Suprapubic skin (tissue), 4 donors: ENCODE data around the gene SYNE3.

ENCODE experiments used
- EP300 ChIP-seq: sonication (generic); formaldehyde crosslinking; IDR thresholded peaks from one replicate; pipeline ENCODE4 v1.6.1; 2017; ENCODE audit warnings: antibody characterized with exemption
- POLR2A ChIP-seq, 2 donors: fragments of 450-650 bp; IDR thresholded peaks; one replicate each; pipeline ENCODE4 v1.6.1; 2017; ENCODE audit warnings: antibody characterized with exemption in 2 of 2, mild to moderate bottlenecking in 2 of 2, moderate library complexity in 2 of 2
- POLR2AphosphoS5 ChIP-seq, 3 donors: sonication (generic); formaldehyde crosslinking; IDR thresholded peaks; one replicate each; pipeline ENCODE4 v1.6.1; 2017; ENCODE audit warnings: antibody characterized with exemption in 3 of 3
- TF ChIP-seq, protein P1 (sequence below), 2 donors: fragments of 200-600 bp in 1 of 2; fragments of 450-650 bp in 1 of 2; sonication (generic) in 1 of 2; IDR thresholded peaks; one replicate each; pipeline ENCODE4 v1.5.1; 2016 to 2019; ENCODE audit warnings: antibody characterized with exemption in 2 of 2, mild to moderate bottlenecking in 1 of 2, moderate library complexity in 1 of 2

DNA sequence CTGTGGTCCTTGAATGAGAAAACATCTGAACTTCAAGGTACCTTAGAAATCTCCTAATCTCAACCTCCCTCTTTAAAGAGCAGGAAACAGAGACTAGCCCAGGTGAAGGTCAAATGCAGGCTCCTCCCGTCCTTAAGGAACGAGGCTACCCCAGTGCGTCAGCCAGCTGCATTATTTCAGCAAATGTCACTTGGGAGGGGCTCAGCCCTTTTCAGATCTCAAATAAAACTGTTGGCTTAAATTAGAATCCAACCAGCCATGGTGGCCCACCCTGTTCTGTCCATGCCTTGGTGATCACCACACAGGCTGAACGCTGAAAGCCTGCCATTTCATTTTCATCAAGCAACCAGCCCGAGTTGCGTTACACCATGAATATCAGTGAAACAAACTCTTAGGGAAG is 7.0 kb downstream of the SYNE3 start:
- TF ChIP-seq, protein P1, sequence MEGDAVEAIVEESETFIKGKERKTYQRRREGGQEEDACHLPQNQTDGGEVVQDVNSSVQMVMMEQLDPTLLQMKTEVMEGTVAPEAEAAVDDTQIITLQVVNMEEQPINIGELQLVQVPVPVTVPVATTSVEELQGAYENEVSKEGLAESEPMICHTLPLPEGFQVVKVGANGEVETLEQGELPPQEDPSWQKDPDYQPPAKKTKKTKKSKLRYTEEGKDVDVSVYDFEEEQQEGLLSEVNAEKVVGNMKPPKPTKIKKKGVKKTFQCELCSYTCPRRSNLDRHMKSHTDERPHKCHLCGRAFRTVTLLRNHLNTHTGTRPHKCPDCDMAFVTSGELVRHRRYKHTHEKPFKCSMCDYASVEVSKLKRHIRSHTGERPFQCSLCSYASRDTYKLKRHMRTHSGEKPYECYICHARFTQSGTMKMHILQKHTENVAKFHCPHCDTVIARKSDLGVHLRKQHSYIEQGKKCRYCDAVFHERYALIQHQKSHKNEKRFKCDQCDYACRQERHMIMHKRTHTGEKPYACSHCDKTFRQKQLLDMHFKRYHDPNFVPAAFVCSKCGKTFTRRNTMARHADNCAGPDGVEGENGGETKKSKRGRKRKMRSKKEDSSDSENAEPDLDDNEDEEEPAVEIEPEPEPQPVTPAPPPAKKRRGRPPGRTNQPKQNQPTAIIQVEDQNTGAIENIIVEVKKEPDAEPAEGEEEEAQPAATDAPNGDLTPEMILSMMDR (IDR thresholded peaks at IDR 0.05): no peak
- TF ChIP-seq EP300: no peak
- no peak for TF ChIP-seq POLR2A (IDR thresholded peaks at IDR 0.05)
- TF ChIP-seq POLR2AphosphoS5 (IDR thresholded peaks at IDR 0.05): no peak
